HEK293 (cell line): ENCODE data around the gene COX5A.

ENCODE experiments used
- CTCF ChIP-seq: fragments of 450-650 bp; formaldehyde crosslinking; IDR thresholded peaks from 2 replicates; pipeline ENCODE4 v1.5.1; 2016; ENCODE audit warnings: missing biosample characterization, missing genetic modification characterization
- PRDM10 ChIP-seq: fragments of 450-650 bp; formaldehyde crosslinking; IDR thresholded peaks from 2 replicates; pipeline ENCODE4 v1.5.1; 2016; ENCODE audit warnings: missing biosample characterization, missing genetic modification characterization
- YY1 ChIP-seq: fragments of 450-650 bp; formaldehyde crosslinking; IDR thresholded peaks from 2 replicates; pipeline ENCODE4 v1.5.1; 2018; ENCODE audit warnings: missing biosample characterization, missing genetic modification characterization
- ZBTB44 ChIP-seq: fragments of 450-650 bp; IDR thresholded peaks from 2 replicates; pipeline ENCODE4 v1.5.1; 2018; ENCODE audit warnings: missing biosample characterization, mild to moderate bottlenecking, missing genetic modification characterization
- ZFP3 ChIP-seq: fragments of 450-650 bp; formaldehyde crosslinking; IDR thresholded peaks from 2 replicates; pipeline ENCODE4 v1.5.1; 2016; ENCODE audit warnings: low read depth, missing biosample characterization, missing genetic modification characterization
- ZNF175 ChIP-seq: fragments of 450-650 bp; formaldehyde crosslinking; IDR thresholded peaks from 2 replicates; pipeline ENCODE4 v1.5.1; 2016; ENCODE audit warnings: missing biosample characterization, missing genetic modification characterization
- ZNF24 ChIP-seq: fragments of 450-650 bp; formaldehyde crosslinking; IDR thresholded peaks from 2 replicates; pipeline ENCODE4 v1.5.1; 2016; ENCODE audit warnings: missing biosample characterization, missing genetic modification characterization
- ZNF423 ChIP-seq: fragments of 450-650 bp; formaldehyde crosslinking; IDR thresholded peaks from 2 replicates; pipeline ENCODE4 v1.5.1; 2016; ENCODE audit warnings: missing biosample characterization, missing genetic modification characterization
- ZNF518A ChIP-seq: fragments of 450-650 bp; formaldehyde crosslinking; conservative IDR thresholded peaks from 2 replicates; pipeline ENCODE4 v1.5.1; 2016; ENCODE audit warnings: low read depth, missing biosample characterization, missing genetic modification characterization
- ZNF629 ChIP-seq: fragments of 450-650 bp; formaldehyde crosslinking; IDR thresholded peaks from 2 replicates; pipeline ENCODE4 v1.5.1; 2017; ENCODE audit warnings: missing biosample characterization, missing genetic modification characterization
- ZNF791 ChIP-seq: fragments of 450-650 bp; formaldehyde crosslinking; IDR thresholded peaks from 2 replicates; pipeline ENCODE4 v1.5.1; 2016; ENCODE audit warnings: missing biosample characterization, missing genetic modification characterization

GRCh38 chr15:74962219-74962618 lies 24.3 kb upstream of the COX5A start:
- TF ChIP-seq CTCF (tag by site-specific recombination) (no peak), ZNF175 (tag by site-specific recombination) (no peak), ZNF423 (no peak), ZNF24 (tag by site-specific recombination) (no peak), ZNF518A (no peak), ZNF629 (tag by site-specific recombination) (no peak), PRDM10 (tag by site-specific recombination) (no peak), ZNF791 (no peak), ZBTB44 (tag by site-specific recombination) (no peak), ZFP3 (tag by site-specific recombination) (no peak), YY1 (tag by site-specific recombination) (no peak)
